ENCODE measurements around the gene RFX5.

DNA sequence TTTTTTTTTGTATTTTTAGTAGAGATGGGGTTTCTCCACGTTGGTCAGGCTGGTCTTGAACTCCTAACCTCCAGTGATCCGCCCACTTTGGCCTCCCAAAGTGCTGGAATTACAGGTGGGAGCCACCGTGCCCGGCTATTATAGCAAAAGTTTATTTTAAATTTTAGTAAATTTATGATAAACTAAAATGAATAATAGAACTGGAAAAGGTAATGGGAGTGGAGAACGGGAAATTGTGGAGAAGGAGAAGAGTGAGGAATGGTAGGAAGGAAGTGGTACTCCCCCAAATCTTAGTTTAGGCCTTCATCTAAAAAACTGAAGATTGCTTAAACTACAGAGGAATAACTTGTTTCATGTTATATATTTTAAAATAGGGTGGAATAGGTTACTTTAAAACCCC, 12.2 kb downstream of the RFX5 start:
- no peak for TF ChIP-seq YY1 (IDR thresholded peaks at IDR 0.05)
- TF ChIP-seq, protein P1, sequence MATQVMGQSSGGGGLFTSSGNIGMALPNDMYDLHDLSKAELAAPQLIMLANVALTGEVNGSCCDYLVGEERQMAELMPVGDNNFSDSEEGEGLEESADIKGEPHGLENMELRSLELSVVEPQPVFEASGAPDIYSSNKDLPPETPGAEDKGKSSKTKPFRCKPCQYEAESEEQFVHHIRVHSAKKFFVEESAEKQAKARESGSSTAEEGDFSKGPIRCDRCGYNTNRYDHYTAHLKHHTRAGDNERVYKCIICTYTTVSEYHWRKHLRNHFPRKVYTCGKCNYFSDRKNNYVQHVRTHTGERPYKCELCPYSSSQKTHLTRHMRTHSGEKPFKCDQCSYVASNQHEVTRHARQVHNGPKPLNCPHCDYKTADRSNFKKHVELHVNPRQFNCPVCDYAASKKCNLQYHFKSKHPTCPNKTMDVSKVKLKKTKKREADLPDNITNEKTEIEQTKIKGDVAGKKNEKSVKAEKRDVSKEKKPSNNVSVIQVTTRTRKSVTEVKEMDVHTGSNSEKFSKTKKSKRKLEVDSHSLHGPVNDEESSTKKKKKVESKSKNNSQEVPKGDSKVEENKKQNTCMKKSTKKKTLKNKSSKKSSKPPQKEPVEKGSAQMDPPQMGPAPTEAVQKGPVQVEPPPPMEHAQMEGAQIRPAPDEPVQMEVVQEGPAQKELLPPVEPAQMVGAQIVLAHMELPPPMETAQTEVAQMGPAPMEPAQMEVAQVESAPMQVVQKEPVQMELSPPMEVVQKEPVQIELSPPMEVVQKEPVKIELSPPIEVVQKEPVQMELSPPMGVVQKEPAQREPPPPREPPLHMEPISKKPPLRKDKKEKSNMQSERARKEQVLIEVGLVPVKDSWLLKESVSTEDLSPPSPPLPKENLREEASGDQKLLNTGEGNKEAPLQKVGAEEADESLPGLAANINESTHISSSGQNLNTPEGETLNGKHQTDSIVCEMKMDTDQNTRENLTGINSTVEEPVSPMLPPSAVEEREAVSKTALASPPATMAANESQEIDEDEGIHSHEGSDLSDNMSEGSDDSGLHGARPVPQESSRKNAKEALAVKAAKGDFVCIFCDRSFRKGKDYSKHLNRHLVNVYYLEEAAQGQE (IDR thresholded peaks at IDR 0.05), result no peak
- TF ChIP-seq, protein P2, sequence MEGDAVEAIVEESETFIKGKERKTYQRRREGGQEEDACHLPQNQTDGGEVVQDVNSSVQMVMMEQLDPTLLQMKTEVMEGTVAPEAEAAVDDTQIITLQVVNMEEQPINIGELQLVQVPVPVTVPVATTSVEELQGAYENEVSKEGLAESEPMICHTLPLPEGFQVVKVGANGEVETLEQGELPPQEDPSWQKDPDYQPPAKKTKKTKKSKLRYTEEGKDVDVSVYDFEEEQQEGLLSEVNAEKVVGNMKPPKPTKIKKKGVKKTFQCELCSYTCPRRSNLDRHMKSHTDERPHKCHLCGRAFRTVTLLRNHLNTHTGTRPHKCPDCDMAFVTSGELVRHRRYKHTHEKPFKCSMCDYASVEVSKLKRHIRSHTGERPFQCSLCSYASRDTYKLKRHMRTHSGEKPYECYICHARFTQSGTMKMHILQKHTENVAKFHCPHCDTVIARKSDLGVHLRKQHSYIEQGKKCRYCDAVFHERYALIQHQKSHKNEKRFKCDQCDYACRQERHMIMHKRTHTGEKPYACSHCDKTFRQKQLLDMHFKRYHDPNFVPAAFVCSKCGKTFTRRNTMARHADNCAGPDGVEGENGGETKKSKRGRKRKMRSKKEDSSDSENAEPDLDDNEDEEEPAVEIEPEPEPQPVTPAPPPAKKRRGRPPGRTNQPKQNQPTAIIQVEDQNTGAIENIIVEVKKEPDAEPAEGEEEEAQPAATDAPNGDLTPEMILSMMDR (IDR thresholded peaks at IDR 0.05; ENCODE audit: low read depth, low read length, missing input control), result no peak

Measured in liver (tissue), 2 donors.